Measurements from ENCODE around the gene GOLGA6L2.

Gene GOLGA6L2

DNA sequence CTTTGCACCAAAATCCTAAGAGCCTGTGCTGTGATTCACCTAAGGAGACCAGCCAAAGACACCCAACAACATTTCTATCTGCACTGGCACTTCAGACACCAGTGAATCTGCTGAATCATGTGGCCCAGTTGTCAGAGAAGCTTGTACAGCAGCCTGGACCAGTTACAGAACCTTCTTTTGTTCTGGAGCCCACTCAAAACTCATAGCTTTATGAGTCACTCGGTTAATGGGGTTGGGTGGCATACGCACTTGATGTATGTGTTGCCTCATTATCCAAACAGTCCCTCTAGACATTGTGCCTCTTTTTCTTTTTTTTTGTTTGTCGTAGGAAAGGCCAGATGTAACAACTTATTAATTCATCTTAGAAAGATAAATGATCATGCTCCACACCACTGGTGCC lies 25.6 kb upstream of the GOLGA6L2 start:
- Histone ChIP-seq H3K9ac (ENCODE audit: low read depth, low read length) (no peak overlapping the region), H3K79me2 (ENCODE audit: insufficient read depth, low read length) (no peaks in the 10 kb centered on the region), H3K4me2 (ENCODE audit: insufficient read depth, low read length) (no peak overlapping the region), H3K4me1 (ENCODE audit: insufficient read depth, low read length) (no peaks in the 10 kb centered on the region), H2AFZ (ENCODE audit: low read depth, low read length) (no peak overlapping the region), H3K27me3 (ENCODE audit: insufficient read depth, low read length, poor library complexity) (no peaks in the 10 kb centered on the region), H3K27ac (ENCODE audit: low read length) (no peak overlapping the region), H3K9me3 (ENCODE audit: insufficient read depth, low read length, severe bottlenecking) (no peaks in the 10 kb centered on the region), H3K36me3 (ENCODE audit: insufficient read depth, low read length) (no peaks in the 10 kb centered on the region), H3K4me3 (ENCODE audit: low read depth in 1 of 2, low read length in 2 of 2) (no peak overlapping the region), H4K20me1 (ENCODE audit: insufficient read depth, low read length) (no peaks in the 10 kb centered on the region)
- DNase-seq (no peak), ATAC-seq (ENCODE audit: insufficient read depth, low read depth) (no peak)
- TF ChIP-seq, protein P1, sequence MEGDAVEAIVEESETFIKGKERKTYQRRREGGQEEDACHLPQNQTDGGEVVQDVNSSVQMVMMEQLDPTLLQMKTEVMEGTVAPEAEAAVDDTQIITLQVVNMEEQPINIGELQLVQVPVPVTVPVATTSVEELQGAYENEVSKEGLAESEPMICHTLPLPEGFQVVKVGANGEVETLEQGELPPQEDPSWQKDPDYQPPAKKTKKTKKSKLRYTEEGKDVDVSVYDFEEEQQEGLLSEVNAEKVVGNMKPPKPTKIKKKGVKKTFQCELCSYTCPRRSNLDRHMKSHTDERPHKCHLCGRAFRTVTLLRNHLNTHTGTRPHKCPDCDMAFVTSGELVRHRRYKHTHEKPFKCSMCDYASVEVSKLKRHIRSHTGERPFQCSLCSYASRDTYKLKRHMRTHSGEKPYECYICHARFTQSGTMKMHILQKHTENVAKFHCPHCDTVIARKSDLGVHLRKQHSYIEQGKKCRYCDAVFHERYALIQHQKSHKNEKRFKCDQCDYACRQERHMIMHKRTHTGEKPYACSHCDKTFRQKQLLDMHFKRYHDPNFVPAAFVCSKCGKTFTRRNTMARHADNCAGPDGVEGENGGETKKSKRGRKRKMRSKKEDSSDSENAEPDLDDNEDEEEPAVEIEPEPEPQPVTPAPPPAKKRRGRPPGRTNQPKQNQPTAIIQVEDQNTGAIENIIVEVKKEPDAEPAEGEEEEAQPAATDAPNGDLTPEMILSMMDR (IDR thresholded peaks at IDR 0.05; ENCODE audit: borderline replicate concordance, extremely low read depth, low read length, poor library complexity, severe bottlenecking) = no peak
- TF ChIP-seq EZH2 (IDR thresholded peaks at IDR 0.05; ENCODE audit: borderline replicate concordance, low read depth, low read length, severe bottlenecking) = no peak

DNA sequence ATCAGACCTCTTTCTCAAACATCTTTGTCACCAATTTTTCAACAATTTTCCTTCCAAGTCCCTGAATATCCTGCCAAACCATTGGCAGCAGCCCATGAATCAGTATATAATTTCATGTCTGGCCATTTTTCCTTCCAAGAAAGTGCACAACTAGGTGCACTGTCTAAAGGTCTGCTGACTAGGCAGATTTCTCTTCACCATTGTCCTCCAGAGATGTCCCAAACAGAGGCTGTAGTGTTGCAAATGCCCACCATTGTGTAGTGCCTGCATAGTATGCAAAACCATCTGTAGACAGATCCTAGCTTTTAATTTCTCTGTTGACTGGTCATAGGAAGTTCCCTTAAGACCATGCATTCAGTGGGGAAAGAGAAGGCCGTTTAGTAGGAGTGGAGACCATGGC lies 25.0 kb upstream of the GOLGA6L2 start:
- no peaks in the 10 kb centered on the region for H3K9me3 ChIP-seq (ENCODE audit: insufficient read depth, low read length, severe bottlenecking)
- H3K27me3 ChIP-seq (ENCODE audit: insufficient read depth, low read length, poor library complexity) = no peaks in the 10 kb centered on the region
- H2AFZ ChIP-seq (ENCODE audit: low read depth, low read length) = no peak overlapping the region
- H3K4me1 ChIP-seq (ENCODE audit: insufficient read depth, low read length) = no peaks in the 10 kb centered on the region
- H4K20me1 ChIP-seq (ENCODE audit: insufficient read depth, low read length) = no peaks in the 10 kb centered on the region
- ATAC-seq (ENCODE audit: insufficient read depth, low read depth) (no peak), DNase-seq (no peak)
- H3K27ac ChIP-seq (ENCODE audit: low read length) = no peak overlapping the region
- H3K9ac ChIP-seq (ENCODE audit: low read depth, low read length) = no peak overlapping the region
- no peak overlapping the region for H3K4me3 ChIP-seq (ENCODE audit: low read depth in 1 of 2, low read length in 2 of 2)
- no peaks in the 10 kb centered on the region for H3K36me3 ChIP-seq (ENCODE audit: insufficient read depth, low read length)
- H3K4me2 ChIP-seq (ENCODE audit: insufficient read depth, low read length) = no peak overlapping the region
- H3K79me2 ChIP-seq (ENCODE audit: insufficient read depth, low read length) = no peaks in the 10 kb centered on the region
- no peak for TF ChIP-seq EZH2 (IDR thresholded peaks at IDR 0.05; ENCODE audit: borderline replicate concordance, low read depth, low read length, severe bottlenecking)
- TF ChIP-seq, protein P1 (IDR thresholded peaks at IDR 0.05; ENCODE audit: borderline replicate concordance, extremely low read depth, low read length, poor library complexity, severe bottlenecking) = no peak

DNA sequence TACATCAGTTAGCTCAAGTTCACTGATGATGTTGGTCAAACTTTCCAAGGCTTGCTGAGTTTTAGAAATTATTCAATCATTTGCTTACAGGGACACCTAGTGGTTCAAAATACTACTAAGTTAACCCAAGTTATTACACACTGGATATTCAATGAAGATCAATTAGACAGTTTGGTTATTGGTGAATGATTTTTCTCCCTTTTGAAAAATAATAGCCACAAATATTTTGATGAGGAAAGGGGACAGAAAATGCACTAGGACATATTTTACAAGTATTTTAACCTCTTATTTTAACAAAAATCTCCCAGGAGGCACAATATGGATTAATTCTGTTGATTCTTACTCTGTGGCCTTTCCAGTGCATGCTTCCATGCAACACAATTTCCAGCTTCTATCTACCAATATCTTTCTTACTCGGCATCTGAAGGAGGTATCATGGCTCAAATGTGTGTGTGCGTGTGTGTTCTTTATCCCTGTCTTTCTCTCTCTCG lies 20.1 kb upstream of the GOLGA6L2 start:
- no peak overlapping the region for H3K4me2 ChIP-seq (ENCODE audit: insufficient read depth, low read length)
- DNase-seq = no peak
- no peaks in the 10 kb centered on the region for H3K36me3 ChIP-seq (ENCODE audit: insufficient read depth, low read length)
- no peaks in the 10 kb centered on the region for H3K4me1 ChIP-seq (ENCODE audit: insufficient read depth, low read length)
- H3K79me2 ChIP-seq (ENCODE audit: insufficient read depth, low read length) = no peaks in the 10 kb centered on the region
- H4K20me1 ChIP-seq (ENCODE audit: insufficient read depth, low read length) = no peaks in the 10 kb centered on the region
- H3K9ac ChIP-seq (ENCODE audit: low read depth, low read length) = no peak overlapping the region
- no peaks in the 10 kb centered on the region for H3K27me3 ChIP-seq (ENCODE audit: insufficient read depth, low read length, poor library complexity)
- H3K9me3 ChIP-seq (ENCODE audit: insufficient read depth, low read length, severe bottlenecking) = no peaks in the 10 kb centered on the region
- H3K4me3 ChIP-seq (ENCODE audit: low read depth in 1 of 2, low read length in 2 of 2) = no peak overlapping the region
- no peak for ATAC-seq (ENCODE audit: insufficient read depth, low read depth)
- TF ChIP-seq EZH2 (IDR thresholded peaks at IDR 0.05; ENCODE audit: borderline replicate concordance, low read depth, low read length, severe bottlenecking) = no peak
- TF ChIP-seq, protein P1 (IDR thresholded peaks at IDR 0.05; ENCODE audit: borderline replicate concordance, extremely low read depth, low read length, poor library complexity, severe bottlenecking) = peak; percentile 56
- no peak overlapping the region for H3K27ac ChIP-seq (ENCODE audit: low read length)
- H2AFZ ChIP-seq (ENCODE audit: low read depth, low read length) = no peak overlapping the region

DNA sequence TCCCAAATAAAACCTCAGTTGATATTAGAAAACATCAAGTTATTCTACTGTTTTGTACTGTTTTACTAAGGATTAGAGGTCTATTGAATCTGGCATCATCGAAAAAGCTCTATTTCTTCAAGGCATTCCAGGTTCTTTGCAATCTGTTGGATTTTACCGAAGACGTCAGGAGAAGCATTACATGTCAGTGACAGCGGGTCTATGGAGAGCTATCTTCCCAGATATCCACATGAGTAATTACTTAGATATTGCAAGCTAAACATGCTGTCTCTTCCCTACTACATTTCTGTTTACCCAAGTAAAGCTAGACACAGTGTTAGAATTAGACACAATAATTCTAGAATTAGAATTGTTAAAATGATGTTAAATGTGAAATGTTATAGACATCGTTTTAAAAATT lies 10.8 kb upstream of the GOLGA6L2 start:
- no peak overlapping the region for H3K27ac ChIP-seq (ENCODE audit: low read length)
- H3K79me2 ChIP-seq (ENCODE audit: insufficient read depth, low read length) = no peaks in the 10 kb centered on the region
- H3K9me3 ChIP-seq (ENCODE audit: insufficient read depth, low read length, severe bottlenecking) = no peaks in the 10 kb centered on the region
- no peaks in the 10 kb centered on the region for H4K20me1 ChIP-seq (ENCODE audit: insufficient read depth, low read length)
- no peak overlapping the region for H2AFZ ChIP-seq (ENCODE audit: low read depth, low read length)
- TF ChIP-seq EZH2 (IDR thresholded peaks at IDR 0.05; ENCODE audit: borderline replicate concordance, low read depth, low read length, severe bottlenecking) = no peak
- TF ChIP-seq, protein P1 (IDR thresholded peaks at IDR 0.05; ENCODE audit: borderline replicate concordance, extremely low read depth, low read length, poor library complexity, severe bottlenecking) = no peak
- H3K27me3 ChIP-seq (ENCODE audit: insufficient read depth, low read length, poor library complexity) = no peaks in the 10 kb centered on the region
- H3K36me3 ChIP-seq (ENCODE audit: insufficient read depth, low read length) = no peaks in the 10 kb centered on the region
- H3K4me1 ChIP-seq (ENCODE audit: insufficient read depth, low read length) = no peaks in the 10 kb centered on the region
- H3K4me2 ChIP-seq (ENCODE audit: insufficient read depth, low read length) = no peak overlapping the region
- no peak for ATAC-seq (ENCODE audit: insufficient read depth, low read depth)
- DNase-seq = no peak
- no peak overlapping the region for H3K4me3 ChIP-seq (ENCODE audit: low read depth in 1 of 2, low read length in 2 of 2)
- H3K9ac ChIP-seq (ENCODE audit: low read depth, low read length) = no peak overlapping the region

Data from DND-41 (cell line).